Motor neuron (in vitro differentiated cells): ENCODE measurements around the gene TNFRSF25. TPM values are rescaled to one million over a fixed set of nuclear protein-coding genes. Genes with fewer than 3 reads are reported as not detected.
"Not testable (repeated sequence)": the region's sequence is repeated elsewhere in the genome, so short reads cannot be mapped to it uniquely, and the experiment has no call there.

Experiments
- ATAC-seq, 8 experiments: fragments of 200-7000 bp; cut with Tn5 transposase; replicated peaks in 6 of 8; 2 replicates each; pipeline ENCODE4 v1.8.0; 2021; ENCODE audit warnings: mild to moderate bottlenecking in 8 of 8, moderate library complexity in 8 of 8
- H3K27ac ChIP-seq, 2 donors: fragments of 250-450 bp; sonication (Bioruptor Pico); 2 replicates each; pipeline ENCODE4 v1.9.0; 2021; ENCODE audit warnings: antibody characterized with exemption in 2 of 2, mild to moderate bottlenecking in 2 of 2, moderate library complexity in 1 of 2
- H3K4me1 ChIP-seq, 2 donors: fragments of 250-450 bp; sonication (Bioruptor Pico); replicated peaks in 1 of 2; 2 replicates each; pipeline ENCODE4 v1.6.1; 2021; ENCODE audit warnings: antibody characterized with exemption in 2 of 2, mild to moderate bottlenecking in 2 of 2, moderate library complexity in 1 of 2
- H3K4me3 ChIP-seq, 5 donors: fragments of 250-450 bp; sonication (Bioruptor Pico); 2 replicates each; pipeline ENCODE4 v1.9.0; 2021; ENCODE audit warnings: antibody characterized with exemption in 5 of 5, mild to moderate bottlenecking in 5 of 5, moderate library complexity in 4 of 5
- WGBS, 10 experiments: fragments of 450-650 bp; shearing (Covaris generic); methylation state at CpG; one replicate each; pipeline ENCODE4 v1.0.0; 2022; 5-methylcytosine and 5-hydroxymethylcytosine counted together
- in situ Hi-C, 9 experiments: fragments of 400-800 bp; cut with MboI; loops; one replicate each; pipeline ENCODE4 v1.15.0; 2021; ENCODE audit warnings: low sequenced_read_pairs in 9 of 9, low pct_unique_long_range_greater_than_20kb in 2 of 9; ENCODE audit not compliant: unreplicated experiment in 9 of 9
- total RNA-seq, 8 experiments: library from RNA; unstranded; fragments of 300-600 nt; gene quantifications; 2 replicates each; pipeline versions ENCODE4 v1.2.3 to v1.2.4, GENCODE V29; 2022

The TNFRSF25 gene
- total RNA-seq, 8 experiments from 2014 or later, result 1.4 to 9.1 (median 5.0) TPM

DNA sequence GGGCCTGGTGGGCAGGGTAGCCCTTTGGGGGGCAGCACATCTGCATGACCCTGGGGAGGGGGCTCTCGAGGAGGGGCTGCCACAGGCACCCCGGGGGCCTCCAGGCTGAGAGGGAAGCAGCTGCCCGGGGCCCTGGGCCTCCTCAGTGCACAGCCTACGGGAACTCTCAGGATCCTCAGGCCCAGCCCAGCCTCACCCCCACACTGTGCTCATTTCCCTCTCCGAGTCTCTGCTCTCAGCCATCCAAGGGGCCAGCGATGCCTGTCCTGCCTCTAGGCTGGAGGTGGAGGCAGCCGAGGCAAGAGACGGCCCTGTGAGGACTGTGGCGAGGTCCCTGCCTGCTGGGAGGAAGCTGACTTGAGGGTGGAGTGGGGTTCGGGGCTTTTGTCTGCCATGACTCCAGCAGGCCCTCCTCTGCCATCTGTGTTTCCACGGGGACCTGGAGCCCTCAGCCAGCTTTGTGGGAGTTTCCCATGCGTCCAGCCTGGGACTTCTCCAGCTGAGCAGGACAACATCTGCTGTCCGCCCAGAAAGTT, 32.7 kb upstream of the TNFRSF25 start:
- Histone ChIP-seq H3K27ac (no peak overlapping the region), H3K4me1 (peaks cover 23 to 36% of the 10 kb centered on the region in 2 donors), H3K4me3 (no peak overlapping the region)
- in situ Hi-C loops, result loop anchor here in 1 of 9 experiments (25.0 kb wide), 1 partner anchor 261 kb away; the partner anchor contains the start of genes HES3 and ICMT
- 0 to 65% (median 60%) methylated on average over 1 to 7 of the region's 13 CpGs; no CpG with 5 or more reads in 6 of the 10 experiments for WGBS, 10 experiments
- peak in 2 of 8 experiments; percentile 13 to 47 for ATAC-seq

DNA sequence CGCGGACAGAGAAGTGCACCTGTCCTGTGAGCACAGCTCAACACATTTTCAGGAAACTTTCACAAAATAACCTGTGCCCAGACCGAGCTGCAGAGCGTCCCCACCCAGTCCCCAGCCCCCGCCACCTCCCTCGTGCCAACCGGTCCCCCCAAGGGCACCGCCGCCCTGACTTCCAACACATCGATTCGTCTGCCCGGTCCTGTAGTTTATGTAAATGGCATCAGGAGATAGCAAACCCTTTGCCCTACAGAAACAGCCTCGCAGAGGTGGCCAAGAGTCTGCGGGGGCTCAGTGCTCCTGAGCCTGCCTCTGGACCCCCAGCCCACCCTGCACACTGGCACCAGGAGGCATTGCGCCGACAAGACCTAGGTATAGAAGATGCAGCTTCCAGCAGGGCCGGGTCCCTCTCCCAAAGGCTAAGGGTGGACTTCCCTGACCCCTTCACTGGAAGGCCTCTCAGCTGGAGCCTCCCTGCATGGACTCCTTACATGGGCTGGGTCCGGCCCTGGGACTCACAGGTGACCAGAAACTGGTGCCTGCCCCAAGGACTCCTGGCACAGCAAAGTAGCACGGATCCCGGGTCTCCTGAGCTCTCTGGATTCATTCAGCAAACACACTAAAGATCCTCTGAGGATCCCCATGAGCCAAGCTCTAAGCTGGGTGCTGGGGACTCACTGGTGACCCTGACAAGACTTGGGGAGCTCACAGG, 32.0 kb upstream of the TNFRSF25 start:
- peak in 2 of 8 experiments; percentile 0 for ATAC-seq
- peaks cover 23 to 36% of the 10 kb centered on the region in 2 donors for H3K4me1 ChIP-seq
- 31 to 80% (median 60%) methylated on average over 1 to 5 of the region's 20 CpGs; no CpG with 5 or more reads in 6 of the 10 experiments for WGBS, 10 experiments
- peak overlapping the region; percentile 49 to 57 (median 54) for H3K4me3 ChIP-seq
- H3K27ac ChIP-seq, result peak overlapping the region in 1 of 2 donors; percentile 67
- in situ Hi-C loops, result loop anchor here in 1 of 9 experiments (25.0 kb wide), 1 partner anchor 261 kb away; the partner anchor contains the start of genes HES3 and ICMT

- 0% methylated on average over 3 to 7 of the region's 74 CpGs; no CpG with 5 or more reads in 8 of the 10 experiments for WGBS, 10 experiments
These were observed 31.4 kb upstream of the TNFRSF25 start for GRCh38 chr1:6497215-6497866.

DNA sequence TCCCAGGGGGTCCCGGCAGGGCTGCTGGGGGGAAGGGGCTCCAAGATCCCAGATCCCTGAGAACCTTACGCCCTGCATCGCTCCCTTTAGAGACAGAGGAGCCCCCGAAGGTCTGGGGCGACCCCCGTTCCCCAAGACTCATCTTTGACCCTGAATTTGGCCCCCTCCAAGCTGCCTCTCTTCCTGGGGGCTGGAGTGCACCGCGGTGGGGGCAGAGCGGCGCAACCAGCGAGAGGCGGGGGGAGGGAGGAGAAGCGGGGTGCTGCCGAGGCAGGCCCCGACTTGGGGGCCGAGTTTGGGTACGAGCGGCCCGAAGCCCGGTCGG, 30.9 kb upstream of the TNFRSF25 start:
- peaks cover 23 to 34% of the 10 kb centered on the region in 2 donors for H3K4me1 ChIP-seq
- in situ Hi-C loops, result loop anchor here in 1 of 9 experiments (25.0 kb wide), 1 partner anchor 260 kb away; the partner anchor contains the start of genes HES3 and ICMT
- WGBS, 10 experiments, result no CpG with 5 or more reads among the region's 21 CpGs
- H3K27ac ChIP-seq, result peak overlapping the region in 1 of 2 donors; percentile 67
- ATAC-seq, result no peak
- H3K4me3 ChIP-seq, result peak overlapping the region; percentile 49 to 57 (median 54)

More at GRCh38 chr1:6497215-6497866, 31.4 kb upstream of the TNFRSF25 start:
- peak overlapping the region in 1 of 2 donors; percentile 67 for H3K27ac ChIP-seq
- ATAC-seq, result peak; percentile 9 to 88 (median 84)
- peaks cover 23 to 36% of the 10 kb centered on the region in 2 donors for H3K4me1 ChIP-seq
- in situ Hi-C loops, result loop anchor here in 1 of 9 experiments (25.0 kb wide), 1 partner anchor 260 kb away; the partner anchor contains the start of genes HES3 and ICMT
- H3K4me3 ChIP-seq, result peak overlapping the region; percentile 49 to 57 (median 54)

GRCh38 chr1:6496365-6496721, 30.4 kb upstream of the TNFRSF25 start:
- ATAC-seq, result peak in 1 of 8 experiments; percentile 1
- H3K4me1 ChIP-seq, result peaks cover 26 to 39% of the 10 kb centered on the region in 2 donors
- H3K27ac ChIP-seq, result no peak overlapping the region
- in situ Hi-C loops, result loop anchor here in 1 of 9 experiments (25.0 kb wide), 1 partner anchor 259 kb away; the partner anchor contains the start of genes HES3 and ICMT
- WGBS, 10 experiments, result 12 to 26% methylated on average over 3 to 5 of the region's 13 CpGs; no CpG with 5 or more reads in 8 of the 10 experiments
- peak overlapping the region; percentile 49 to 57 (median 54) for H3K4me3 ChIP-seq

GRCh38 chr1:6495540-6496364, 29.8 kb upstream of the TNFRSF25 start:
- Histone ChIP-seq H3K27ac (no peak overlapping the region), H3K4me3 (peak overlapping the region; percentile 49 to 57 (median 54)), H3K4me1 (peaks cover 30 to 44% of the 10 kb centered on the region in 2 donors)
- in situ Hi-C loops, result loop anchor here in 1 of 9 experiments (25.0 kb wide), 1 partner anchor 258 kb away; the partner anchor contains the start of genes HES3 and ICMT
- no peak for ATAC-seq
- 52 to 100% (median 80%) methylated on average over 1 to 12 of the region's 14 CpGs; no CpG with 5 or more reads in 3 of the 10 experiments for WGBS, 10 experiments

GRCh38 chr1:6495041-6495441, 29.1 kb upstream of the TNFRSF25 start:
- no peak for ATAC-seq
- Histone ChIP-seq H3K27ac (no peak overlapping the region), H3K4me1 (peaks cover 30 to 44% of the 10 kb centered on the region in 2 donors), H3K4me3 (no peak overlapping the region)
- in situ Hi-C loops, result loop anchor here in 1 of 9 experiments (25.0 kb wide), 1 partner anchor 258 kb away; the partner anchor contains the start of genes HES3 and ICMT
- 53 to 67% methylated on average over 3 to 4 of the region's 13 CpGs; no CpG with 5 or more reads in 8 of the 10 experiments for WGBS, 10 experiments

DNA sequence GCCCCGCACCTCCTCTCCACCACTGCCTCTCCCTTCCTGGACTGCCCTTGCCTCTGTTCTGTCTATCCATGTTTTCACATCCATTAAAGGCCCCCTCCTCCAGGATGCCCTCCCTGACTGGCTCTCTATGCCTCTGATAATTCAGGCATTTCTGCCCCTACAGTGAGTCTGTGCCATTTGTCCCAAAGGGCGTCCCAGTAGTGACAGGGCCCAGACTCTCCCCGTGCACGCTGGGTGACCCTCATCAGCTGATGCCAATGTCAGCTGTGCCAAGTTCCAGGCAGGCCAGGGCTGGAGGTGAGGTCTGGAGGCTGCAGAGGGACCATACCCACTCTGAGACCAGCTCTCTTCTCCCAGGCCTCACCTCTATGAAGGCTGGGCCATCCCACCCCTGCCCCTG, 28.7 kb upstream of the TNFRSF25 start:
- in situ Hi-C loops, result loop anchor here in 1 of 9 experiments (25.0 kb wide), 1 partner anchor 257 kb away; the partner anchor contains the start of genes HES3 and ICMT
- Histone ChIP-seq H3K4me1 (peaks cover 30 to 46% of the 10 kb centered on the region in 2 donors), H3K27ac (no peak overlapping the region), H3K4me3 (no peak overlapping the region)
- ATAC-seq, result no peak
- WGBS, 10 experiments, result 86 to 100% (median 89%) methylated on average over 1 to 3 of the region's 4 CpGs; no CpG with 5 or more reads in 5 of the 10 experiments

- H3K27ac ChIP-seq, H3K4me3 ChIP-seq, ATAC-seq: not testable (repeated sequence)
- WGBS, 10 experiments, result 64 to 100% (median 93%) methylated on average over 2 to 4 of the region's 4 CpGs; no CpG with 5 or more reads in 6 of the 10 experiments
- in situ Hi-C loops, result loop anchor here in 1 of 9 experiments (25.0 kb wide), 1 partner anchor 257 kb away; the partner anchor contains the start of genes HES3 and ICMT
- peaks cover 27 to 44% of the 10 kb centered on the region in 2 donors for H3K4me1 ChIP-seq
These were observed 27.9 kb upstream of the TNFRSF25 start for GRCh38 chr1:6493834-6494223.

- H3K27ac ChIP-seq, result peak overlapping the region in 1 of 2 donors; percentile 1
- H3K4me1 ChIP-seq, result peaks cover 15 to 30% of the 10 kb centered on the region in 2 donors
- in situ Hi-C loops, result loop anchor here in 1 of 9 experiments (25.0 kb wide), 1 partner anchor 255 kb away; the partner anchor contains the start of genes HES3 and ICMT
- H3K4me3 ChIP-seq, result peak overlapping the region in 2 of 5 donors; percentile 63 to 94
- 60 to 100% (median 84%) methylated on average over 1 to 10 of the region's 10 CpGs; no CpG with 5 or more reads in 3 of the 10 experiments for WGBS, 10 experiments
- ATAC-seq, result no peak
These were observed 26.0 kb upstream of the TNFRSF25 start for GRCh38 chr1:6491966-6492365.

DNA sequence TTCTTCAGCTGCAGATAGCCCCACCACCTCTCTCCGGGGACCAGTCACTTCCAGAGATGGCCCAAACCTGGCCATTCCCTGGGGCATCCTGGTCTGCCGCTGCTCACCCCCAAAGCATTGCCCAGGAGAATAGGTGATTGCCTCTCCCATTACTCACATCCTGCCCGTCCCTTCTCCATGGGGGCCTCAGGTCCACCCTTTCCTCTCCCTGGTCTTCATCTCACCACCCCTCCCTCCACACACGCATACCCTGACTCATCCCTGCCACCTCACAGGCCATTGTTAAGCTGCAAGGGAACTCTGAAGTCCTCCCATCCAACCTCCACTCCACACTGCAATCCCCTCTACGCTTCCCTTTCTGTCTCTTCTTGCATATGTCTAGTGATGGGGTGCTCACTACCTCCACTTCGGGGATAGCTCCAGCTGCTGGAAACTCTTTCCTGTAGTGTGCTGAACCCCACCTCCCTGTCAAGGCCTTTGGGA, 25.5 kb upstream of the TNFRSF25 start, which contains the start of gene PLEKHG5:
TSS of gene PLEKHG5 (minus strand) at position 188 of the 483 bp plus-strand sequence. CDS start 14,096 bp downstream, outside the sequence.
- in situ Hi-C loops, result loop anchor here in 1 of 9 experiments (25.0 kb wide), 1 partner anchor 254 kb away; the partner anchor contains the start of genes HES3 and ICMT
- 0 to 66% (median 46%) methylated on average over 2 to 6 of the region's 6 CpGs; no CpG with 5 or more reads in 1 of the 10 experiments for WGBS, 10 experiments
- peak in 7 of 8 experiments; percentile 2 to 49 (median 35) for ATAC-seq
- H3K27ac ChIP-seq, result peak within 1 kb of the TSS in 1 of 2 donors; percentile 1
- peaks cover 12 to 31% of the 10 kb centered on the region in 2 donors for H3K4me1 ChIP-seq
- peak within 1 kb of the TSS; percentile 45 to 94 (median 62) for H3K4me3 ChIP-seq
